ENCODE data around the gene HSP90AB1.

Gene HSP90AB1

DNA sequence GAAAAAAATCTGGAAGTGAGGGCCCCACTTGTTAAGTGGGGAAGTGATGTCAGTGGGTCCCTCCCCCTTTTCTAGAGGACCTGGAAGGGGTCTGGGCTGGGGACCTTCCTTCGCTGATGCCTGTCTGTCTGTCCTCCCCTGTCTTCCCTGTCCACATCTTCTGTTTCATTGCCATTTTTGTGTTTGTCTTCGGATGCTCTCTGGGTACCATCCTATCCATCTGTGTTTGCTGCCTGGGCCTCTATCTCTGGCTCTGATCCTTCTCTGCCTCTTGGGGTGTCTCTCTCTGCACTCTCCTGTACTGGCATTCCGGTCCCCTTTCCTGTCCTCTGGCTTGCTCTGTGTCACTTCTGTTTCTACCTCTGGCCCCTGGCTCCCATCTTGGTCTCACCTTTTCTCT lies 25.6 kb downstream of the HSP90AB1 start:
- TF ChIP-seq SIN3A (IDR thresholded peaks at IDR 0.05; ENCODE audit: borderline replicate concordance, insufficient read depth, low read length) (no peak), TAF1 (IDR thresholded peaks at IDR 0.05; ENCODE audit: borderline replicate concordance, insufficient read depth, low read length) (no peak), POLR2AphosphoS5 (IDR thresholded peaks at IDR 0.05; ENCODE audit: low read depth, low read length) (no peak), FOXP2 (optimal IDR thresholded peaks at IDR 0.05; ENCODE audit: borderline replicate concordance, extremely low read depth, extremely low read length, insufficient read depth) (no peak), REST (IDR thresholded peaks at IDR 0.05; ENCODE audit: insufficient read depth in 1 of 2, low read depth in 2 of 2, low read length in 2 of 2) (no peak)

DNA sequence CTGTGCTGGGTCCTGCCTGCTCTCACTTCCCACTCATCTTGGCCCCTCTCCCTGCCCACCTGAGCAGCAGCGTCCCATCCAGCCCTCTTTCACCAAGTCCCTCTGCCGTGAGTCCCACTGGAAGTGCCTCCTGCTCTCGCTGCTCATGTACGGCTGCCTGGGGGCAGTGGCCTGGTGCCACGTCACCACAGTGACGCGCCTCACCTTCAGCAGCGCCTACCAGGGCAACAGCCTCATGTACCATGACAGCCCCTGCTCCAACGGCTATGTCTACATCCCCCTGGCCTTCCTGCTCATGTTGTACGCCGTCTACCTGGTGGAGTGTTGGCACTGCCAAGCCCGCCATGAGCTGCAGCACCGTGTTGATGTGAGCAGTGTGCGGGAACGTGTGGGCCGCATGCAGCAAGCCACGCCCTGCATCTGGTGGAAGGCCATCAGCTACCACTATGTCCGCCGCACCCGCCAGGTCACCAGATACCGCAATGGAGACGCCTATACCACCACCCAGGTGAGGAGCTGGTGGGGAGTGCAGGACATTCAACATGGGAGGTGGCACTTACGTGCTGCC lies 26.2 kb downstream of the HSP90AB1 start:
- TF ChIP-seq FOXP2 (optimal IDR thresholded peaks at IDR 0.05; ENCODE audit: borderline replicate concordance, extremely low read depth, extremely low read length, insufficient read depth) (no peak), TAF1 (IDR thresholded peaks at IDR 0.05; ENCODE audit: borderline replicate concordance, insufficient read depth, low read length) (no peak), POLR2AphosphoS5 (IDR thresholded peaks at IDR 0.05; ENCODE audit: low read depth, low read length) (no peak), SIN3A (IDR thresholded peaks at IDR 0.05; ENCODE audit: borderline replicate concordance, insufficient read depth, low read length) (no peak), REST (IDR thresholded peaks at IDR 0.05; ENCODE audit: insufficient read depth in 1 of 2, low read depth in 2 of 2, low read length in 2 of 2) (no peak)

GRCh38 chr6:44273617-44274016 lies 26.7 kb downstream of the HSP90AB1 start:
- no peak for TF ChIP-seq POLR2AphosphoS5 (IDR thresholded peaks at IDR 0.05; ENCODE audit: low read depth, low read length)
- TF ChIP-seq REST (IDR thresholded peaks at IDR 0.05; ENCODE audit: insufficient read depth in 1 of 2, low read depth in 2 of 2, low read length in 2 of 2) = no peak
- TF ChIP-seq SIN3A (IDR thresholded peaks at IDR 0.05; ENCODE audit: borderline replicate concordance, insufficient read depth, low read length) = no peak
- no peak for TF ChIP-seq TAF1 (IDR thresholded peaks at IDR 0.05; ENCODE audit: borderline replicate concordance, insufficient read depth, low read length)
- no peak for TF ChIP-seq FOXP2 (optimal IDR thresholded peaks at IDR 0.05; ENCODE audit: borderline replicate concordance, extremely low read depth, extremely low read length, insufficient read depth)

GRCh38 chr6:44275271-44275748 lies 28.4 kb downstream of the HSP90AB1 start:
- no peak for TF ChIP-seq TAF1 (IDR thresholded peaks at IDR 0.05; ENCODE audit: borderline replicate concordance, insufficient read depth, low read length)
- no peak for TF ChIP-seq REST (IDR thresholded peaks at IDR 0.05; ENCODE audit: insufficient read depth in 1 of 2, low read depth in 2 of 2, low read length in 2 of 2)
- TF ChIP-seq POLR2AphosphoS5 (IDR thresholded peaks at IDR 0.05; ENCODE audit: low read depth, low read length) = no peak
- TF ChIP-seq SIN3A (IDR thresholded peaks at IDR 0.05; ENCODE audit: borderline replicate concordance, insufficient read depth, low read length) = no peak
- TF ChIP-seq FOXP2 (optimal IDR thresholded peaks at IDR 0.05; ENCODE audit: borderline replicate concordance, extremely low read depth, extremely low read length, insufficient read depth) = no peak
